Measurements from ENCODE around the gene PRDM11.
A peak's percentile ranks its signal among the peaks of the same experiment; 100 is the strongest.

Gene PRDM11

DNA sequence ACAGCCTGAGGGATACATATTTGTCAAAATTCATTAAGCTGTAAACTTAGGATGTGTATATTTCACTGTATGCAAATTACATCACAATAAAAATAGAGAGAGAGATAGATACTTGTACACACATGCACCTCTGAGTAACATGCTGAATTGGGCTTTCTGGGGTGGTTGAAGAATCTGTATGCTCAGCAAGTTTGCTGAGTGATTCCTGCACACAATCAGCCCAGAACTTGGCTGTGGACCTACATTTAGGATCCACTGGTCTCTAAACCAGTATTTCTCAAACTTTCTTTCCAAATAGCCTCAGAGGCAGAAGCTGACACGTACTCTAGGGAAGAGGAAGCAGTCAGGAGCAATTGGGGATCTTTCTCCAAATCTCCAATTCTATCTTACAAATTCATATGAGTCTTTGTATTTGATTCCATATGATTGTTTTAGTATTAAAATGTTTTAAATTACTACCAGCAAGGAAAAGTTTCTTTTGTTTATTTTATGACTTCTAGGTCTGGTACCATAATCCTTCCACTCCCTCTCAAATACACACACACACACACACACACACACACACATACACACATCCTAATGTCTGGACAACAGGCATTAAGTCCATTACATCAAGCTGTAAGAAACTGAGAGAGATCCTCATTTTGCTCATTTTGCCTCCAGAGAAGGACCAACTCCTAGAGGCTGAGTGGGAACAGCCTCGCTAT lies 119.7 kb downstream of the PRDM11 start:
- no peak for DNase-seq (ENCODE audit: low spot score)

DNA sequence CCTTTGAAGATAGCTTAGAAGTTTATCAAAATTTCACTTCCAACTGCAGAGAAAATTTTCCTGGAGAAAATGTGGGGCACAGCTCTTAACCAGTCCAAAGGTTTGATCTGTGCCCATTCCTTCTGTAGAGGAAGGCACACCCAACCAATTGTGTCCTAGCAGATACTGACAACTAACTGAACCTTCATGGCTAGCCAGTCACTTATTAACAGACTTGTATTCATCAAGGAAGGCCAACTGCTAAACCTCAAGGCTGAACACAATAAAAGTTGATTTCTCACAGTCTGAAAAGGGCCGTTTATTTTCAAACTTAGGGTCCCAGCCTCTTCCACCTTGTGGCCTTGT lies 120.2 kb downstream of the PRDM11 start:
- DNase-seq (ENCODE audit: low spot score), result no peak

GRCh38 chr11:45267052-45267451 lies 120.6 kb downstream of the PRDM11 start:
- no peak for DNase-seq (ENCODE audit: low spot score)

DNA sequence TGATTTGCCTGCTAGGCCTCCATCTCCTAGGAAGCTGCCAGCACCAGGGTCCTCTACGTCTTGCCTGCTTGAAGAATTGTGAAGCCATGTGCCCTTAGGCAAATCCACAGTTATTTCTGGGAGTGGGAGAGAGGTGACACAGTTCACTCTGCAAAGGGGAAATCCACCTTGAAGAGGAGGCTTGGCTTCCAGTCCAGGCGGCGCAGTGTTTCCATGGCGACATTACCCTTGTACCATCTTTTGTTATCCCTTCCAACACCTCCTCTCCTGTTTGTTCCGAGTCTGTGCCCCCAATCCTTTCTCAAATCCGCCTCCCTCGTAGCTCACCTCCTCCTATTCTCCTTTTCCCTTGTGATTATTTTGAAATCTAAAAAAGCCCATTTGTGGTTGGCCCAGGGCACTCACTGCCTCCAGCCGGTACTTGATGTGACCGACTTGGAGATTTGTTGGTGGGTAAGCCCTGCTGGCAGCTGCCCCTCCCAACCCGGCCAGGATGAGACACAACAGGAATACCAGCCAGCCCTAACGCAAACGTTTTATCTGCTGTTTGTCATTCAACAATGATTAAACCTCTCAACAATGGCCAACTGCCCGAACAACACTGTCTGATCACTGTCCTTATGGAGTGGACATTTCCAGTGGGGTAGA lies 121.3 kb downstream of the PRDM11 start:
- peak; percentile 21 for DNase-seq (ENCODE audit: low spot score)

DNA sequence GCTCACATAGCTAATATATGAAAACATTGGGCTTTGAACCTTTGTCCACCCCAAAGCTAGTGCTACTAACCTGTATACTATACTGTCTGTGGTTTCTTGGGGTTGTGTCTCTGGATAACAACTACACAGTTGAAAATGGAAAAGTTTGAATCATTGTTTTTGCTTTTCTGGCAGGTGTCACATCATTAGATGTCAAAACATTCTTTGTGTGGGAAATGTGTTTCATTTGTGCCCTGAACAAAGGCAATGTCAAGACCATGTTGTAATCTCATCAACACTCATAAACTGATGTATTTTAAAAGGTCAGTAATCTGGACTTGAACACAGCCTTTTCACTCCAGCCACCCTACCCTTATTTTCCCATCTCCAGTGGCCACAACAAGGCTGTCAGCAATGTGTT lies 123.2 kb downstream of the PRDM11 start:
- no peak for DNase-seq (ENCODE audit: low spot score)

DNA sequence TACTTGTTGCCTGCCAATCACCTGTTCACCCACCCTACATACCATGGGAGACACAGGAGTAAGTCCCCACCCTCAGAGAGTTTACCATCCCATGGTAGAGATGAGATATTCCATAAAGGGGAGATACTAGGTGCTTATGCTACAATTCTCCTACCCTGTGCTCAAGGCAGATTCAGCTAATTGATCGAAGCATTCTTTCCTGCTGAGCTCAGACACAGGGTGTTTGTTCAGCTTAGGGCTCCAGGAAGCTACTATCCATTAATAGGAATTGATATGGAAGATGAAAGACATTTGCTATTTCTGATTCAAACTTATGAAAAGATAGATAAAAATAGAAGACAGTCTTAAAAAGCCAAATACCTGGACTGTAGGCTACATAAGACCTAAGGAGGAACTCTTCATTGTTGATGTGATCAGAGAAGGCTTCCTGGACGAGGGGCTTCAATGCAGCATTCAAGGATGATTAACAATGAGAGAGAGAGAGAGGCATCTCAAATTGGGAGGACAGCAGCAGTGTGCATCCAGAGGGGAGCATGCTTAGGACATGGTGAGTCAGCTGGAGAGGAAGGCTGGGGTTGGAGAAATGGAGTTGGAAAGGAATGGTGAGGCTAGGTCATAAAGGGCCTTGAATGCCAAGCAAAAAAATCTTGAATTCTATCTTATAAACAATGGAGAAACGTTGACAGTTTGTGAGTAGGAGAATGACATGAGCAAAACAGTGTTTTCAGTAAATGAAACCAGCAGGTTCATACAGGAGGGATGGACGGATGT lies 124.7 kb downstream of the PRDM11 start:
- DNase-seq (ENCODE audit: low spot score), result no peak

- no peak for DNase-seq (ENCODE audit: low spot score)
Observed at GRCh38 chr11:45272701-45273100, 126.3 kb downstream of the PRDM11 start.

DNA sequence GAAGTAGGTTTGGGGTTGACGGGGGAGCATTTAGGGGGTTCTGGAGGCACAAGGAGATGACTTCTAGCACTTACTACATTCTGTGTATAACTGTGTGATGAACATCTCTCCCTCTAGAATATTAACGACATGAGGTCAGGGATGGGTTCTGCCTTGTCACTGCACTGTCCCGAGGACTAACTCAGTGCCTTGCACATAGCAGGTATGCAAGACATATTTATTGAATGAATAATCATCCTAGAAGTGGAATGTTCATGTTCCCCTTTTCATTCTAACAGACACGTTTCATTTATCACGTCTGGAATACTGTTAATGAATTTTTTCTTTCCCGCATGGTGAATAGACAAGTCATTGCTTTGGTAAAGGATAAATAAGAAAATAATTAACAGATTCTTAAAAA lies 127.1 kb downstream of the PRDM11 start:
- no peak for DNase-seq (ENCODE audit: low spot score)

DNA sequence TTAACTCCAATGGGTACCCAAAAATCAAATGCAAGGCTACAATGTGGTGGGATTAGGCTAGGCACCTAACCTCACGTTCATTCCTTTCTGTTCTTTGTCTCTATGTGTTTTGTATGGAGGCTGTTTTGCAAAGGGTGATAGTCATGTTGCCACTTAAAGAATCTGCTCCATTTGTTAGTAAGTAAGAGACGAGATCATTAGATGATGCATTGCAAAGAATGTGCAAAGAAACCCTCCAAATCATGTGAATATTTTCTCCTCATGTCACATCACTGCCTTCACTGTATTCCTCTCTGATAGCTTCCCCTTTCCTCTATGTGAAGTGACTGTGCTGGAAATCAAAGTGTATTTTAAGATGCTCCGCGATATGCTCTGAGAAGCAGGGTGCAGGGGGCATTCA lies 127.8 kb downstream of the PRDM11 start:
- DNase-seq (ENCODE audit: low spot score), result no peak

DNA sequence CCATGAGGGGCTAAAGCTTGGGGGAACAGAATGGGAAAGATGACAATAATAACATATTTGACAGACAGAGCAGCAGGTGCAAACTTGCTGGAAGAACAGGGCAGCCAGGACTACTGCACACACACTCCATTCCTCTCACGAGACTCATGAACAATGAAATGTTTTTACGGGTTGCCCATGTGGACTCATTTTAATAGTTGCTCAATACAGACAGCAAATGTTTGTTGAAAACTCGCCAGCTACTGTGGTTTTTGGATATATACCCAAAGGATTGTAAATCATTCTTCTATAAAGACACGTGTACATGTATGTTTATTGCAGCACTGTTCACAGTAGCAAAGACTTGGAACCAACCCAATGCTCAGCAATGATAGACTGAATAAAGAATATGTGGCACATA lies 129.4 kb downstream of the PRDM11 start:
- no peak for DNase-seq (ENCODE audit: low spot score)

DNA sequence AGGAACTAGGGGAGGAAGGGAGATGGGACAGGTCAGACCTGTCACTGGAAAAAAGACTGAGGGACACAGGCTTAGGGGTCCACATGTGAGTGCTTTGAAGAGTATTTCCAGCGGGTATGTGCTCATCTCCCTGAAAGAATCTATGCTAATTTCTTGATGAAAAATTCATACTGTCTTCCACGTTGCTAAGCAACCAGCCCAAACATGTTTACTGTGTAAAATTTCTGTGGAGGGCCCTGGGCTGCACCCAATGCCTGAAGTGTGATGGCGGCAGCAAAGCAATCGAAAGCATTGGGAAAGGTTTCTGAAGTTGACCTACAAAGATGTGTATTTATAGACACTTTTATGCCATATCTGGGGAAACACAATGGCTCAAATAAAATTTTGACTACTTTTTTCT lies 132.3 kb downstream of the PRDM11 start:
- no peak for DNase-seq (ENCODE audit: low spot score)

DNA sequence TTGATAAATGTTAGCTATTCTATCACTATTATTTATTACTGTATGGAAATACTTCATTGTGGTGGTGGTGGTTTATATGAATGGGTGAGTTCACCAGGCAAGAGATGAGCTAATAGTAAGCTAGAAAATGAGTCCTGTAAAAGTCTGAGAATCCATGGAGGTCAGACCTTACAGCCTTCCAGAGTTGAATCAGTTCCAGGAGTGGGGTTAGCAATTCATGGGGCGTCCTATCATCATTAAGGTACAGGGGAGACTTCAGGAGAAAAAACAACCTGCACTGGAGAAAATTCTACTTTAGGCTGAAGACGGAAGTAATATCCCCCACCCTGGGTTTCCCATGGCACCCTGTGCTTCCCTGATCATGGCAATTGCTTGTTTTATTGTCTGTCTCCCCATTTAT lies 133.2 kb downstream of the PRDM11 start:
- no peak for DNase-seq (ENCODE audit: low spot score)

DNA sequence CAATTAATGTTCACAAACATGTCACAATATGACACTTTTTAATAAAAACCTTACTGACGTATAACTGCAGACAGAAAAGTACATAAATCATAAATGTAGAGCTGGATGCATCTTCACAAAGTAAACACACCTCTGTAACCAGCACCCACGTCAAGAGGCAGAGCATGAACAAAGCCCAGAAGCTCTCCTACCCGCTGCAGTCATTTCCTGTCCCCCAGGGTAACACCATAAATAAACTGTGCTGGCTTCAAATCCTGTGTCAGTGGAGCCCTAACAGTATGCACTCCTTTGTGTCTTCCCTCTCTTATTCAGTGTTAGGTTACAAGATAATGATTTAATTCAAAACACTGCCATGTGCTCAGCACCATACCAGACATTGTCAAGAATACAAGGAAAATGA lies 134.0 kb downstream of the PRDM11 start:
- no peak for DNase-seq (ENCODE audit: low spot score)

DNA sequence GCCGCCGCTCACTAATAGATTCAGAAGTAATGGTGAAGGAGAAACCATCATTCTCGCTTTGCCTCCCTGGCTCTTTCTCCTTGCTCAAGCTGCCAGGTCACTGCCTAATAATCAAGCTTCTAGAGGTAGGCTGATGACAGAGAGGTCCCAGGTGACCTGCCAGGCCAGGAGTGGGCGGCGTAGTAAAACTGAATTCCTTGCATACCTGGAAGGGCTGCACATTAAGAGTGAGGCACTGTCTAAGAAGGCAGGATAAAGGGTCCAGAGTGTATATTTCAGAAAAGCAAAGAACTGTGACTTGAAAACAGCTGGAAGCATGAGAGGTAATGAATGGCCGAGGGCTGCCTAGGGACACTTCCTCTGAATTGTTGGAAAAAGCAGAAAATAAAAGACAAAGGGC lies 135.6 kb downstream of the PRDM11 start:
- no peak for DNase-seq (ENCODE audit: low spot score)

Data from cerebellar cortex (tissue), 1 donor.